ENCODE data around the gene CELF1.

CELF1 gene

GRCh38 chr11:47469361-47470179, 83.4 kb downstream of the CELF1 start:
- no peak overlapping the region for H3K4me3 ChIP-seq (ENCODE audit: control insufficient read depth, low read depth, low read length)
- no peak for DNase-seq (ENCODE audit: low read depth)
- no peak for TF ChIP-seq CTCF (IDR thresholded peaks at IDR 0.05; ENCODE audit: control insufficient read depth, insufficient read depth, low read depth, low read length, missing control alignments)

GRCh38 chr11:47468598-47469214, 84.2 kb downstream of the CELF1 start:
- DNase-seq (ENCODE audit: low read depth), result no peak
- TF ChIP-seq CTCF (IDR thresholded peaks at IDR 0.05; ENCODE audit: control insufficient read depth, insufficient read depth, low read depth, low read length, missing control alignments), result no peak
- H3K4me3 ChIP-seq (ENCODE audit: control insufficient read depth, low read depth, low read length), result no peak overlapping the region

- TF ChIP-seq CTCF (IDR thresholded peaks at IDR 0.05; ENCODE audit: control insufficient read depth, insufficient read depth, low read depth, low read length, missing control alignments), result no peak
- H3K4me3 ChIP-seq (ENCODE audit: control insufficient read depth, low read depth, low read length), result no peak overlapping the region
- no peak for DNase-seq (ENCODE audit: low read depth)
These were observed 85.6 kb downstream of the CELF1 start for GRCh38 chr11:47467357-47467756.

- H3K4me3 ChIP-seq (ENCODE audit: control insufficient read depth, low read depth, low read length), result no peak overlapping the region
- TF ChIP-seq CTCF (IDR thresholded peaks at IDR 0.05; ENCODE audit: control insufficient read depth, insufficient read depth, low read depth, low read length, missing control alignments), result no peak
- DNase-seq (ENCODE audit: low read depth), result no peak
These were observed 86.2 kb downstream of the CELF1 start for GRCh38 chr11:47466701-47467250.

GRCh38 chr11:47466201-47466600, 86.7 kb downstream of the CELF1 start:
- DNase-seq (ENCODE audit: low read depth), result no peak
- no peak overlapping the region for H3K4me3 ChIP-seq (ENCODE audit: control insufficient read depth, low read depth, low read length)
- TF ChIP-seq CTCF (IDR thresholded peaks at IDR 0.05; ENCODE audit: control insufficient read depth, insufficient read depth, low read depth, low read length, missing control alignments), result no peak

GRCh38 chr11:47464483-47464882, 88.4 kb downstream of the CELF1 start:
- TF ChIP-seq CTCF (IDR thresholded peaks at IDR 0.05; ENCODE audit: control insufficient read depth, insufficient read depth, low read depth, low read length, missing control alignments), result no peak
- no peak overlapping the region for H3K4me3 ChIP-seq (ENCODE audit: control insufficient read depth, low read depth, low read length)
- DNase-seq (ENCODE audit: low read depth), result no peak

Measured in AG09309 (cell line).